ENCODE results near the gene PILRB.

Gene PILRB

DNA sequence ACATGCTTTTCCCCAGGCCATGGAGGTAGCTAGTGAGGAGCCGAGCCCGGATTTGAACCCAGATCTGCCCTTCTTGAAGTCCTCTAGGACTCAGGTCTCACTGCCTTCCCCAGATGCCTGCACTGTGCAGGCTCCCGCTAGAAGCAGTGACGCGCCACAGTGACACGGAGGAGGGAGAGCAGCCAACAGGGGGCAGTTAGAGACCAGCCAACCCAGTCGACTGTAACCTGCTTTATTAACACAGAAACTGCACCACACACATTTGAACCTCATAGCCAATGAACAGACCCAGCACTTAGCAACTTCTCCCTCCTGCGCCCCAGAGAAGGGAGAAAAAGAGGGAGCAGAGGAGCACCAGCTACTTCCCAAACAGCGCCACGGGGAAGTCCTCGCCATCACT lies 42.7 kb downstream of the PILRB start:
- H3K9me3 ChIP-seq: no peaks in the 10 kb centered on the region
- H3K4me1 ChIP-seq: no peaks in the 10 kb centered on the region
- no peaks in the 10 kb centered on the region for H3K36me3 ChIP-seq
- peak; percentile 50 for DNase-seq
- H3K27me3 ChIP-seq: peaks cover 10% of the 10 kb centered on the region
- no peak overlapping the region for H3K4me3 ChIP-seq (ENCODE audit: low read depth, low read length)
- peak; percentile 58 for TF ChIP-seq CTCF (IDR thresholded peaks at IDR 0.05; ENCODE audit: low read depth, low read length)

GRCh38 chr7:100401811-100402210 lies 43.9 kb downstream of the PILRB start:
- Histone ChIP-seq H3K36me3 (no peaks in the 10 kb centered on the region), H3K27me3 (peaks cover 21% of the 10 kb centered on the region), H3K9me3 (no peaks in the 10 kb centered on the region), H3K4me1 (no peaks in the 10 kb centered on the region), H3K4me3 (ENCODE audit: low read depth, low read length) (no peak overlapping the region)
- no peak for TF ChIP-seq CTCF (IDR thresholded peaks at IDR 0.05; ENCODE audit: low read depth, low read length)
- no peak for DNase-seq

DNA sequence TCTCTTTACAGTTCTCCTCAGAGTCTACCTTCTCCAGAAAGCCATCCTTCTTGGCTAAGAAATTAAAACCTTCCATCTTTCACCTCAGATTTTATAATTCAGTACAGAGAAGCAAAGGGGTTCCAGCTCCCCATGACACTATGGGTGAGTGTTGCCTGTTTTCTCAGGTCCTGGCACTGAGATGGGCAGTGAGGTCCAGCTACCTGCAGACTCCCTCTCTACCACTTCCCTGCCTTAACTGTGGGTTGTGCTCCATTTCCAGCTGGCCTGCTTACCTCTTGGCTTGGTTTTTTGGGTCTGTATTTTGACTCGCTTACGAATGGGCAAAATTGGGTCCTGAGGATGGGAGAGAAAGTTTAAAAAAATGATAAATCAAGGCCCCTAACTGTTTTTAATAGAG lies 44.3 kb downstream of the PILRB start:
- DNase-seq: no peak
- no peak for TF ChIP-seq CTCF (IDR thresholded peaks at IDR 0.05; ENCODE audit: low read depth, low read length)
- no peaks in the 10 kb centered on the region for H3K4me1 ChIP-seq
- peaks cover 22% of the 10 kb centered on the region for H3K27me3 ChIP-seq
- no peak overlapping the region for H3K4me3 ChIP-seq (ENCODE audit: low read depth, low read length)
- no peaks in the 10 kb centered on the region for H3K36me3 ChIP-seq
- H3K9me3 ChIP-seq: no peaks in the 10 kb centered on the region

DNA sequence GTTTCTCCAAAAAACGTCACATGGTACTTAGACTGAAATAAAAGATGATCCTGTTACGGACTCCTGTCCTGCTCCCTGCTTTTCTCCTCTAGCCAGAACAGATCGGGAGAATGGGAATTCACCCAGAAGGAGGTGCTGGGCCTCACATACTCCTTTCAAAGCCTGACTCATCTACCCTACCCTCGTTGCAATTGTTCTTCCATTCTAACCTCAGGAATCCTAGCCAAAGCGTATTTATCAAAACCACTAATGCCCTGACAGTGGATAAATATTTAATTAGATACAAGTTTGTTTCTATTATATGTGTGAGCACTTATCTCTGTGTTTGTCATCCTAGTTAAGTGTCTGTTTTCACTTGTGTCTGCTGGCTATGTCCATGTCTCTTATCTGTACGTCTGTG lies 48.9 kb downstream of the PILRB start:
- no peaks in the 10 kb centered on the region for H3K9me3 ChIP-seq
- peaks cover 33% of the 10 kb centered on the region for H3K27me3 ChIP-seq
- H3K4me3 ChIP-seq (ENCODE audit: low read depth, low read length): no peak overlapping the region
- DNase-seq: no peak
- H3K36me3 ChIP-seq: no peaks in the 10 kb centered on the region
- no peaks in the 10 kb centered on the region for H3K4me1 ChIP-seq
- TF ChIP-seq CTCF (IDR thresholded peaks at IDR 0.05; ENCODE audit: low read depth, low read length): no peak

DNA sequence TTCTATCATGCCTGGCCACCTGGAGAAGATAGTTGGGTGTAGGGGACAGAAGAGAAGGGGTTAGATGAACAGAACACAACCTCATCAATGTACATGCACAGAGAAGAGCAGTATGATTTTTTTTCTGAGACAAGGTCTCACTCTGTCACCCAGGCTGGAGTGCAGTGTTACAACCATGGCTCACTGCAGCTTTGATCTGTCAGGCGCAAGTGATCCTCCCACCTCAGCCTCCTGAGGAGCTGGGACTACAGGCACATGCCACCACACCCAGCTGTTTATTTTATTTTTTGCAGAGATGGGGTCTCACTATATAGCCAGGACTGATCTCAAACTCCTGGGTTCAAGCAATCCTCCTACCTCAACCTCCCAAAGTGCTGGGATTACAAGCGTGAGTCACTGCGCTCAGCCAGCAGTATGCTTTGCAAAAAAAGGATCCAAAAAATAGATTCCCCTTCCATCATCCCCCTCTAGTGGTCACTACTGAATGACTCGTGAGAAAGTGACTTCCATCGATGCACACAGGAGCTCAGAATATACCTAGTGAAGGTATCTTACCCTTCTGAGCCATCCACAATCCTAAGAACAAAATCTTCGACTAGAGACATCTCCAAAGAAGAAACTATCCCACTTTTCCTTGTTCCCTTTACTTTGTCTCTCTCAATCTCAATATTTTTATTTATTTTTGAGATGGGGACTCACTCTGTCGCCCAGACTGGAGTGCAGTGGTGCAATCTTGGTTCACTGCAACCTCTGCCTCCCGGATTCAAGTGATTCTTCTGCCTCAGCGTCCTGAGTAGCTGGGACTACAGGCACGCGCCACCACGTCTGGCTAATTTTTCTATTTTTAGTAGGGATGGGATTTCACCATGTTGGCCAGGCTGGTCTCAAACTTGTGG lies 49.6 kb downstream of the PILRB start:
- peak; percentile 40 for DNase-seq
- no peaks in the 10 kb centered on the region for H3K36me3 ChIP-seq
- peak; percentile 79 for TF ChIP-seq CTCF (IDR thresholded peaks at IDR 0.05; ENCODE audit: low read depth, low read length)
- no peaks in the 10 kb centered on the region for H3K4me1 ChIP-seq
- H3K9me3 ChIP-seq: no peaks in the 10 kb centered on the region
- H3K4me3 ChIP-seq (ENCODE audit: low read depth, low read length): no peak overlapping the region
- peaks cover 38% of the 10 kb centered on the region for H3K27me3 ChIP-seq

GRCh38 chr7:100411101-100411500 lies 53.2 kb downstream of the PILRB start:
- TF ChIP-seq CTCF (IDR thresholded peaks at IDR 0.05; ENCODE audit: low read depth, low read length): no peak
- no peak overlapping the region for H3K4me3 ChIP-seq (ENCODE audit: low read depth, low read length)
- H3K9me3 ChIP-seq: no peaks in the 10 kb centered on the region
- no peaks in the 10 kb centered on the region for H3K4me1 ChIP-seq
- no peak for DNase-seq
- H3K36me3 ChIP-seq: no peaks in the 10 kb centered on the region
- H3K27me3 ChIP-seq: peaks cover 24% of the 10 kb centered on the region

Data from BE2C (cell line).